ENCODE results near the gene PLCL1. TPM values are rescaled to one million over a fixed set of nuclear protein-coding genes. Genes with fewer than 3 reads are reported as not detected.
"Not testable (repeated sequence)": the region's sequence is repeated elsewhere in the genome, so short reads cannot be mapped to it uniquely, and the experiment has no call there.

Gene PLCL1
- total RNA-seq, 1 experiment from 2014 or later: not detected

DNA sequence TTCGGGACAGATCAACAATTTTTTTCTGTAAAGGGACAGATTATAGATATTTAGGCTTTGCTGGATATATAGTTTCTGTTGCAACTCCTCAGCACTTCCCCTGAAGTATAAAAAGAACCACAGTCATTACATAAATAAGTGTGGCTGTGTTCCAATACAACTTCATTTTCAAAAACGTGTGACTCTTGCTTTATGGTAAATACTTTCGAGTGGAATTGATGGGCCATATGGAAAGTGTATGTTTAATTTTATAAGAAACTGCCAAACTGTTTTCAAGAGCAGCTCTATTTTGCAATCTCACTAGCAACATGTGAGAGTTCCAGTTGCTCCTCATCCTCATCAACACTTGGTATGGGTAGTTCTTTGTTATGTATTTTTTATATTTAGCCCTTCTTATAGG is 370.9 kb downstream of the PLCL1 start:
- DNase-seq (ENCODE audit: low spot score): no peak

DNA sequence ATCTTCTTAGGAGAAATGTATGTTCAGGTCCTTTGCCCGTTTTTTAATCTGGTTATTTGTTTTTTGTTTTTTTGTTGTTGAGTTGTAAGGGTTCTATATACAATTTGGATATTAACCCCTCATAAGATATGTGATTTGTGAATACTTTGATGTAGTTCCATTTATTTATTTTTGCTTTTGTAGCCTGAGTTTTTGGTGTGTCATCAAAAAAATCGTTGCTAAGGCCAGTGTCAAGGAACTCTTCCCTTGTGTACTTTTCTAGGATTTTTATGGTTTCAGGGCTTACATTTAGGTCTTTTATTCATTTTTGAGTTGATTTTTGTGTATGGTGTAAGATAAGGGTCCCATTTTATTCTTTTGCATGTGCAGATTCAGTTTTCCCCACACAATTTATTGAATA is 372.6 kb downstream of the PLCL1 start:
- DNase-seq (ENCODE audit: low spot score): no peak

DNA sequence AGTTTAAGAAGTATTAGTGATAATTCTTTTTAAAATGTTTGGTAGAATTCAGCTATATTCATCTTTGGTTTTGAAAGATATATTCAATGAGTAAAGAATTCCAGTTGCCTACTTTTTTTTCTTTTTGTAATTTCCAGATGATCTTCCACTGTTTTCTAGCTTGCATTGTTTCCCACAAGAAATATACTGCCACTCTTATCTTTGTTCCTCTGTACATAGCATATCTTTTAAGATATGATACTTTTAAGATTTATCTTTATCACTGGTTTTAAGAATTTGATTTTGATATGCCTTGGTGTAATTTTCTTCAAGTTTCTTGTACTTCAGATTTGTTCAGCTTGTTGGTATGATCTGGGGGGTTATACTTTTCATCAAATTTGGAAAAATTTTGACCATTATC is 374.4 kb downstream of the PLCL1 start:
- DNase-seq (ENCODE audit: low spot score): no peak

- DNase-seq (ENCODE audit: low spot score): no peak
Measured at GRCh38 chr2:198186257-198186656, 381.9 kb downstream of the PLCL1 start.

DNA sequence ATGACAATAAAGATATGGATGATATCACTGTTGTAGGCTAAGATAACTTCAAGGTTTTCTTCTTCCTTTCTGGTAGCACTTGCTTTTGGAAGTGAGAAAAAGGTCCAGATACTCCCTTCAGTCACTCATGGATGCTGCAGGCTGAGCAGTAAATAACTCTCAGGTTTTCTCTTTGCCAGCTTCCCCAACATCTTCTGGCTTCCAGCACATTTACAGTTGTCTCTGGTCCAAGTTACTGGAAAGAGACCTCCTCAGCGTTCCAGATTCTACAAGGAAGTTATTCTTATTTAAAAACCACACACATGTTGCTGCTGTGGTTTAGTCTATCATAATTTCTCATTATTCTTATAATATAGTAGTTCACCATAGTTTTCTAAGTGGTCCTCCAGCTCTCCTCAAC is 383.4 kb downstream of the PLCL1 start:
- DNase-seq (ENCODE audit: low spot score): no peak

DNA sequence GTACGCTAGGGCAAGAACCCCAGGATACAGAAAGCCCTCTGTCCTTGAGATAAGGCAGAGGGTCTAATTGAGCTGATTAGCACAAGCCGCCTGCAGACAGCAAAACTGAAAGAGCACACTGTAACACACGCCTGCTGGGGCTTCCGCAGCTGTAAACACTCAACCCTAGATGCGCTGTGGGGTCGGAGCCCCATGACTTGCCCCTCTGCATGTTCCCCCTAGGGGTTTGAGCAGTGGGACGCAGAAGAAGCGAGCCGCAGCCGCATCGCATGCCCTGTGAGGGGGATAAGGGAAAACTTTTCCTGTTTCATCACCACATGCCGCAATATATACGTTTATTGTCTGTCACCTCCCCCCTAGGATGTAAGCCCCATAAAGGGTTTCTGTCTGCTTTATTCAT is 384.6 kb downstream of the PLCL1 start:
- DNase-seq (ENCODE audit: low spot score): no peak

GRCh38 chr2:198191651-198192050 is 387.3 kb downstream of the PLCL1 start:
- DNase-seq (ENCODE audit: low spot score): no peak

DNA sequence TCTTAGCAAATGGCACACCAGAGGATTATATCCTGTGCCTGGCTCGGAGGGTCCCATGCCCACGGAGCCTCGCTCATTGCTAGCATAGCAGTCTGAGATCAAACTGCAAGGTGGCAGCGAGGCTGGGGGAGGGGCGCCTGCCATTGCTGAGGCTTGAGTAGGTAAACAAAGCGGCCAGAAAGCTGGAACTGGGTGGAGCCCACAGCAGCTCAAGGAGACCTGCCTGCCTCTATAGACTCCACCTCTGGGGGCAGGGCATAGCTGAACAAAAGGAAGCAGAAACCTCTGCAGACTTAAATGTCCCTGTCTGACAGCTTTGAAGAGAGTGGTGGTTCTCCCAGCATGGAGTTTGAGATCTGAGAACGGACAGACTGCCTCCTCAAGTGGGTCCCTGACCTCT is 392.2 kb downstream of the PLCL1 start:
- not testable (repeated sequence) for DNase-seq (ENCODE audit: low spot score)

Other genes starting within 250 kb of the PLCL1 start
- gene RFTN2, start 129.0 kb upstream of the PLCL1 start, total RNA-seq (2014; rRNA removed; shearing (Covaris generic)): 0.12 TPM in 1 of 2 replicates, not detected in the other
- gene MARS2, start 99.2 kb upstream of the PLCL1 start, total RNA-seq (2014; rRNA removed; shearing (Covaris generic)): 3.5 and 5.6 TPM in 2 replicates
- gene BOLL, start 19.3 kb upstream of the PLCL1 start, total RNA-seq (2014; rRNA removed; shearing (Covaris generic)): not detected in 2 replicates

Data from A172 (cell line).